T1000 (cell line): ENCODE results near the gene PLCH2.

Experiments used
- DNase-seq: peaks from one replicate; lab custom pipeline; 2025; ENCODE audit warnings: mixed read lengths; lab: John Stamatoyannopoulos, UW

Gene PLCH2

GRCh38 chr1:2499260-2499659 is 23.2 kb downstream of the PLCH2 start:
- DNase-seq: no peak

GRCh38 chr1:2499986-2500596 is 24.0 kb downstream of the PLCH2 start:
- DNase-seq: no peak

- DNase-seq: no peak
Observed at GRCh38 chr1:2501041-2501819, 25.1 kb downstream of the PLCH2 start.

- DNase-seq: no peak
Observed at GRCh38 chr1:2501820-2502119, 25.7 kb downstream of the PLCH2 start.

GRCh38 chr1:2502210-2502609 is 26.1 kb downstream of the PLCH2 start:
- DNase-seq: no peak

GRCh38 chr1:2502661-2503553 is 26.8 kb downstream of the PLCH2 start:
- no peak for DNase-seq

- no peak for DNase-seq
Observed at GRCh38 chr1:2503554-2504224, 27.6 kb downstream of the PLCH2 start.

- DNase-seq: no peak
Observed at GRCh38 chr1:2504225-2504948, 28.3 kb downstream of the PLCH2 start.

GRCh38 chr1:2504949-2505272 is 28.8 kb downstream of the PLCH2 start:
- DNase-seq: no peak

GRCh38 chr1:2505461-2505994 is 29.4 kb downstream of the PLCH2 start:
- no peak for DNase-seq

GRCh38 chr1:2506007-2506860 is 30.1 kb downstream of the PLCH2 start:
- no peak for DNase-seq

- no peak for DNase-seq
Observed at GRCh38 chr1:2506901-2507565, 30.9 kb downstream of the PLCH2 start.

- DNase-seq: no peak
Observed at GRCh38 chr1:2507744-2508155, 31.7 kb downstream of the PLCH2 start.

- no peak for DNase-seq
Observed at GRCh38 chr1:2508180-2508579, 32.1 kb downstream of the PLCH2 start.

GRCh38 chr1:2508751-2509150 is 32.7 kb downstream of the PLCH2 start:
- no peak for DNase-seq

GRCh38 chr1:2509589-2509988 is 33.5 kb downstream of the PLCH2 start:
- no peak for DNase-seq

GRCh38 chr1:2510366-2511155 is 34.5 kb downstream of the PLCH2 start:
- DNase-seq: no peak

- DNase-seq: no peak
Observed at GRCh38 chr1:2512862-2513421, 36.9 kb downstream of the PLCH2 start.
